Measurements from ENCODE around the gene NRIP1. TPM values are rescaled to one million over a fixed set of nuclear protein-coding genes. Genes with fewer than 3 reads are reported as not detected.

NRIP1 gene
- total and polyA plus RNA-seq, 10 donors = 5.2 to 67.8 (median 51.8) TPM

- Histone ChIP-seq H3K27me3 (replicated peaks in 1 of 7) (no peaks in the 10 kb centered on the region), H3K9me3 (no peaks in the 10 kb centered on the region), H3K4me1 (no peaks in the 10 kb centered on the region), H3K36me3 (no peaks in the 10 kb centered on the region), H3K4me3 (no peak overlapping the region), H3K27ac (no peak overlapping the region)
- intact Hi-C loops (cut with DNase I; ENCODE audit: low total_unique reads) = no loop called here
- DNase-seq = no peak
- TF ChIP-seq POLR2A (IDR thresholded peaks at IDR 0.05) = no peak
- TF ChIP-seq CTCF (IDR thresholded peaks at IDR 0.05 in 8 of 11, conservative IDR thresholded peaks at IDR 0.05 in 3 of 11) = no peak
- TF ChIP-seq POLR2AphosphoS5 (IDR thresholded peaks at IDR 0.05) = no peak
- 87 to 95% (median 92%) methylated on average over 3 of the region's 3 CpGs for whole genome bisulfite sequencing, 5 donors
These were observed 34.1 kb upstream of the NRIP1 start for GRCh38 chr21:15098908-15099307.

- H3K4me3 ChIP-seq = no peak overlapping the region
- no peaks in the 10 kb centered on the region for H3K36me3 ChIP-seq
- intact Hi-C loops (cut with DNase I; ENCODE audit: low total_unique reads) = no loop called here
- no peak for DNase-seq
- TF ChIP-seq POLR2AphosphoS5 (IDR thresholded peaks at IDR 0.05) (no peak), CTCF (IDR thresholded peaks at IDR 0.05 in 8 of 11, conservative IDR thresholded peaks at IDR 0.05 in 3 of 11) (no peak), POLR2A (IDR thresholded peaks at IDR 0.05) (no peak)
- no peaks in the 10 kb centered on the region for H3K4me1 ChIP-seq
- H3K27me3 ChIP-seq (replicated peaks in 1 of 7) = no peaks in the 10 kb centered on the region
- no peaks in the 10 kb centered on the region for H3K9me3 ChIP-seq
- H3K27ac ChIP-seq = no peak overlapping the region
- 58 to 86% (median 71%) methylated on average over 3 of the region's 3 CpGs for WGBS, 5 donors
These were observed 33.4 kb upstream of the NRIP1 start for GRCh38 chr21:15098181-15098580.

- H3K27me3 ChIP-seq (replicated peaks in 1 of 7) = no peaks in the 10 kb centered on the region
- WGBS, 5 donors = 91 to 97% (median 93%) methylated on average over 3 of the region's 3 CpGs
- no peak for DNase-seq
- H3K4me1 ChIP-seq = no peaks in the 10 kb centered on the region
- TF ChIP-seq POLR2A (IDR thresholded peaks at IDR 0.05) (no peak), CTCF (IDR thresholded peaks at IDR 0.05 in 8 of 11, conservative IDR thresholded peaks at IDR 0.05 in 3 of 11) (no peak), POLR2AphosphoS5 (IDR thresholded peaks at IDR 0.05) (no peak)
- intact Hi-C loops (cut with DNase I; ENCODE audit: low total_unique reads) = no loop called here
- H3K9me3 ChIP-seq = no peaks in the 10 kb centered on the region
- no peak overlapping the region for H3K4me3 ChIP-seq
- H3K27ac ChIP-seq = no peak overlapping the region
- H3K36me3 ChIP-seq = no peaks in the 10 kb centered on the region
These were observed 32.8 kb upstream of the NRIP1 start for GRCh38 chr21:15097580-15097979.

- no peaks in the 10 kb centered on the region for H3K4me1 ChIP-seq
- no peaks in the 10 kb centered on the region for H3K36me3 ChIP-seq
- no peak overlapping the region for H3K27ac ChIP-seq
- no peaks in the 10 kb centered on the region for H3K27me3 ChIP-seq (replicated peaks in 1 of 7)
- WGBS, 5 donors = 89 to 97% (median 95%) methylated on average over 1 of the region's 1 CpG
- no peak overlapping the region for H3K4me3 ChIP-seq
- DNase-seq = no peak
- H3K9me3 ChIP-seq = no peaks in the 10 kb centered on the region
- TF ChIP-seq CTCF (IDR thresholded peaks at IDR 0.05 in 8 of 11, conservative IDR thresholded peaks at IDR 0.05 in 3 of 11) (no peak), POLR2A (IDR thresholded peaks at IDR 0.05) (no peak), POLR2AphosphoS5 (IDR thresholded peaks at IDR 0.05) (no peak)
- intact Hi-C loops (cut with DNase I; ENCODE audit: low total_unique reads) = no loop called here
These were observed 31.3 kb upstream of the NRIP1 start for GRCh38 chr21:15096146-15096545.

Data from spleen (tissue), 11 donors.